ENCODE results near the gene ANKRD12.

GRCh38 chr18:9221661-9222060 lies 85.1 kb downstream of the ANKRD12 start:
- TF ChIP-seq CTCF (conservative IDR thresholded peaks at IDR 0.05; ENCODE audit: low read depth, low read length) (no peak), EZH2phosphoT487 (IDR thresholded peaks at IDR 0.05; ENCODE audit: borderline replicate concordance, low read length) (no peak)
